NCI-H146 treated with DMSO at 0.1 percent for 48 hours (cell line): Measurements from ENCODE around the gene PARK7.
A peak's percentile ranks its signal among the peaks of the same experiment; 100 is the strongest.
"Not testable (repeated sequence)": the region's sequence is repeated elsewhere in the genome, so short reads cannot be mapped to it uniquely, and the experiment has no call there.

Source experiments
- DNase-seq: peaks from one replicate; lab custom pipeline; 2025; ENCODE audit not compliant: unreplicated experiment; lab: John Stamatoyannopoulos, UW

PARK7 gene

GRCh38 chr1:7961216-7962013, at the start of gene PARK7:
TSS of gene PARK7 (plus strand) at chr1:7961711. CDS start at chr1:7962786, 1,075 bp downstream.
- peak; percentile 87 for DNase-seq

- DNase-seq: no peak
These were observed 49.4 kb upstream of the PARK7 start for GRCh38 chr1:7912145-7912544.

- DNase-seq: no peak
These were observed 48.6 kb upstream of the PARK7 start for GRCh38 chr1:7912743-7913557.

- no peak for DNase-seq
These were observed 45.5 kb upstream of the PARK7 start for GRCh38 chr1:7915826-7916500.

GRCh38 chr1:7916501-7916830, 45.0 kb upstream of the PARK7 start:
- no peak for DNase-seq

GRCh38 chr1:7917971-7918370, 43.5 kb upstream of the PARK7 start:
- DNase-seq: not testable (repeated sequence)

GRCh38 chr1:7919880-7920279, 41.6 kb upstream of the PARK7 start:
- no peak for DNase-seq

- no peak for DNase-seq
These were observed 39.7 kb upstream of the PARK7 start for GRCh38 chr1:7921796-7922195.

- no peak for DNase-seq
These were observed 39.2 kb upstream of the PARK7 start for GRCh38 chr1:7922301-7922700.

GRCh38 chr1:7927061-7927460, 34.5 kb upstream of the PARK7 start:
- not testable (repeated sequence) for DNase-seq

GRCh38 chr1:7928247-7928646, 33.3 kb upstream of the PARK7 start:
- DNase-seq: no peak

GRCh38 chr1:7929637-7930036, 31.9 kb upstream of the PARK7 start:
- no peak for DNase-seq

GRCh38 chr1:7930645-7931445, 30.7 kb upstream of the PARK7 start:
- no peak for DNase-seq

GRCh38 chr1:7931446-7931812, 30.1 kb upstream of the PARK7 start:
- no peak for DNase-seq

- DNase-seq: no peak
These were observed 28.9 kb upstream of the PARK7 start for GRCh38 chr1:7932524-7933138.

GRCh38 chr1:7938070-7938469, 23.4 kb upstream of the PARK7 start:
- no peak for DNase-seq

GRCh38 chr1:7940034-7940433, 21.5 kb upstream of the PARK7 start:
- DNase-seq: no peak

GRCh38 chr1:7940745-7941436, 20.6 kb upstream of the PARK7 start, which contains the start of gene TNFRSF9:
TSS of gene TNFRSF9 (minus strand) at chr1:7940839. CDS start at chr1:7939994, 845 bp downstream.
- DNase-seq: no peak

GRCh38 chr1:7941437-7941793, 20.1 kb upstream of the PARK7 start:
- no peak for DNase-seq
